Adrenal gland (tissue), 12 donors: ENCODE results near the gene SLC15A4. TPM values are rescaled to one million over a fixed set of nuclear protein-coding genes. Genes with fewer than 3 reads are reported as not detected.

Source experiments
- DNase-seq, 7 donors: peaks; one replicate each; pipeline ENCODE4 v3.0.0-alpha.2; 2019 to 2020
- H3K27ac ChIP-seq, 5 donors: fragments of 200-600 bp; sonication (generic) in 4 of 5; 1 replicate in 3 of 5; 2 replicates in 2 of 5; pipeline versions ENCODE4 v1.5.1 to v1.8.0; 2016 to 2020; ENCODE audit warnings: mild to moderate bottlenecking in 1 of 5
- H3K27me3 ChIP-seq: fragments of 200-600 bp; 2 replicates; pipeline ENCODE4 v1.8.0; 2021
- H3K36me3 ChIP-seq, 2 donors: fragments of 200-600 bp; replicated peaks in 1 of 2; 1 replicate in 1 of 2; 2 replicates in 1 of 2; pipeline versions ENCODE4 v1.5.1 to v1.8.0; 2018 to 2022
- H3K4me1 ChIP-seq, 2 donors: fragments of 200-600 bp; replicated peaks in 1 of 2; 1 replicate in 1 of 2; 2 replicates in 1 of 2; pipeline versions ENCODE4 v1.5.1 to v1.8.0; 2018 to 2021
- H3K4me3 ChIP-seq, 4 donors: fragments of 200-600 bp; sonication (generic) in 3 of 4; one replicate each; pipeline ENCODE4 v1.5.1; 2016 to 2018
- H3K9me3 ChIP-seq, 3 donors: fragments of 200-600 bp; sonication (generic) in 1 of 3; replicated peaks in 1 of 3; 1 replicate in 2 of 3; 2 replicates in 1 of 3; pipeline versions ENCODE4 v1.5.1 to v1.8.0; 2016 to 2021
- CTCF ChIP-seq, 6 experiments: fragments of 450-650 bp in 4 of 6; fragments of 200-600 bp in 2 of 6; sonication (generic) in 1 of 6; IDR thresholded peaks; 1 replicate in 5 of 6; 2 replicates in 1 of 6; pipeline versions ENCODE4 v1.5.1 to v1.8.0; 2016 to 2021; ENCODE audit warnings: antibody characterized with exemption in 6 of 6, mild to moderate bottlenecking in 2 of 6, moderate library complexity in 1 of 6
- POLR2A ChIP-seq, 2 donors: fragments of 450-650 bp; IDR thresholded peaks; one replicate each; pipeline ENCODE4 v1.6.1; 2017; ENCODE audit warnings: antibody characterized with exemption in 2 of 2, mild to moderate bottlenecking in 2 of 2, moderate library complexity in 1 of 2
- WGBS, 4 donors: extraction: QIAGEN DNeasy Blood & Tissue Kit in 2 of 4; methylation state at CpG; one replicate each; pipeline versions ENCODE4 v1.1.5 to v1.1.7; 2013 to 2017; 5-methylcytosine and 5-hydroxymethylcytosine counted together
- intact Hi-C, 2 donors: fragments of 100-400 bp; cut with DNase I; formaldehyde crosslinking; loops; one replicate each; pipeline versions ENCODE4 v1.14.1 to v1.15.0; 2022 to 2023
- polyA plus RNA-seq, 3 donors: library from polyadenylated mRNA; stranded (reverse); fragments of 200-250 nt in 2 of 3; fragments of 350-450 nt in 1 of 3; fragmentation: Illumina TruSeq in 1 of 3; extraction: RNeasy Lipid Tissue Mini Kit (QIAGEN cat#74804) in 1 of 3; gene quantifications; one replicate each; pipeline ENCODE4 v1.2.3, GENCODE V29; 2013 to 2014
- total RNA-seq, 9 donors: library from RNA; depleted of rRNA in 4 of 9; stranded (reverse); fragments of >200 nt in 4 of 9; fragments of 120-200 nt in 1 of 9; fragmentation: NEBNext Ultra II Directional in 1 of 9; extraction: Animal tissue kit (Norgen Biotek cat#: 25700) in 1 of 9; gene quantifications; one replicate each; pipeline versions ENCODE4 v1.1.0 to v1.2.4, GENCODE V29; 2013 to 2023
- donor health status: healthy with polysubstance abuse.
- donor health status: Bipolar disorder and iron deficiency.
- donor health status: DM: yes; HTN: yes; CAD: no.
- donor health status: DM: no; HTN: no; CAD: no.
- donor health status: DM: no; HTN: no; CAD: no.
- donor health status: DM: yes; HTN: yes; CAD: no.

The SLC15A4 gene
- total and polyA plus RNA-seq, 12 donors: 7.1 to 31.5 (median 16.5) TPM

- DNase-seq: no peak
- WGBS, 4 donors: 68 to 76% (median 70%) methylated on average over 5 of the region's 5 CpGs
- H3K27ac ChIP-seq: no peak overlapping the region
- intact Hi-C loops: no loop called here
- H3K9me3 ChIP-seq: no peaks in the 10 kb centered on the region
- H3K4me1 ChIP-seq: no peaks in the 10 kb centered on the region
- H3K36me3 ChIP-seq: no peaks in the 10 kb centered on the region
- H3K27me3 ChIP-seq: no peaks in the 10 kb centered on the region
- TF ChIP-seq CTCF (IDR thresholded peaks at IDR 0.05) (no peak), POLR2A (IDR thresholded peaks at IDR 0.05) (no peak)
- no peak overlapping the region for H3K4me3 ChIP-seq
These were observed 71.4 kb downstream of the SLC15A4 start for GRCh38 chr12:128752386-128752785.

GRCh38 chr12:128747441-128747840, 76.3 kb downstream of the SLC15A4 start:
- no peaks in the 10 kb centered on the region for H3K9me3 ChIP-seq
- WGBS, 4 donors: 75 to 92% (median 78%) methylated on average over 5 to 13 of the region's 13 CpGs
- no peak for DNase-seq
- no peaks in the 10 kb centered on the region for H3K36me3 ChIP-seq
- no peak overlapping the region for H3K27ac ChIP-seq
- intact Hi-C loops: no loop called here
- no peaks in the 10 kb centered on the region for H3K4me1 ChIP-seq
- no peaks in the 10 kb centered on the region for H3K27me3 ChIP-seq
- H3K4me3 ChIP-seq: no peak overlapping the region
- TF ChIP-seq POLR2A (IDR thresholded peaks at IDR 0.05) (no peak), CTCF (IDR thresholded peaks at IDR 0.05) (no peak)

- DNase-seq: no peak
- TF ChIP-seq POLR2A (IDR thresholded peaks at IDR 0.05) (no peak), CTCF (IDR thresholded peaks at IDR 0.05) (no peak)
- Histone ChIP-seq H3K4me1 (no peaks in the 10 kb centered on the region), H3K36me3 (no peaks in the 10 kb centered on the region), H3K9me3 (no peaks in the 10 kb centered on the region), H3K4me3 (no peak overlapping the region), H3K27me3 (no peaks in the 10 kb centered on the region), H3K27ac (no peak overlapping the region)
- 50 to 59% (median 58%) methylated on average over 11 of the region's 11 CpGs for WGBS, 4 donors
- intact Hi-C loops: no loop called here
These were observed 77.7 kb downstream of the SLC15A4 start for GRCh38 chr12:128745772-128746689.

GRCh38 chr12:128743916-128744315, 79.8 kb downstream of the SLC15A4 start:
- intact Hi-C loops: no loop called here
- DNase-seq: no peak
- no peak overlapping the region for H3K27ac ChIP-seq

More at GRCh38 chr12:128743916-128744315, 79.8 kb downstream of the SLC15A4 start:
- H3K9me3 ChIP-seq: no peaks in the 10 kb centered on the region
- no peak overlapping the region for H3K4me3 ChIP-seq
- TF ChIP-seq POLR2A (IDR thresholded peaks at IDR 0.05) (no peak), CTCF (IDR thresholded peaks at IDR 0.05) (no peak)
- no peaks in the 10 kb centered on the region for H3K36me3 ChIP-seq
- H3K4me1 ChIP-seq: no peaks in the 10 kb centered on the region
- no peaks in the 10 kb centered on the region for H3K27me3 ChIP-seq
- WGBS, 4 donors: 65 to 81% (median 70%) methylated on average over 7 of the region's 7 CpGs

Other genes starting within 250 kb of the SLC15A4 start
- gene GLT1D1, start 29.5 kb upstream of the SLC15A4 start, total RNA-seq: under 1 TPM in 5 of 9 donors, not detected in 4; 0.18 to 0.50 (median 0.28) TPM
- under 1 TPM; 0.07 to 0.40 (median 0.38) TPM for gene GLT1D1, start 29.5 kb upstream of the SLC15A4 start, polyA plus RNA-seq